ENCODE results near the gene FANCI. TPM values are rescaled to one million over a fixed set of nuclear protein-coding genes. Genes with fewer than 3 reads are reported as not detected.

Gene FANCI
- total RNA-seq, 2 donors from 2014 or later = 1.0 to 7.3 TPM

DNA sequence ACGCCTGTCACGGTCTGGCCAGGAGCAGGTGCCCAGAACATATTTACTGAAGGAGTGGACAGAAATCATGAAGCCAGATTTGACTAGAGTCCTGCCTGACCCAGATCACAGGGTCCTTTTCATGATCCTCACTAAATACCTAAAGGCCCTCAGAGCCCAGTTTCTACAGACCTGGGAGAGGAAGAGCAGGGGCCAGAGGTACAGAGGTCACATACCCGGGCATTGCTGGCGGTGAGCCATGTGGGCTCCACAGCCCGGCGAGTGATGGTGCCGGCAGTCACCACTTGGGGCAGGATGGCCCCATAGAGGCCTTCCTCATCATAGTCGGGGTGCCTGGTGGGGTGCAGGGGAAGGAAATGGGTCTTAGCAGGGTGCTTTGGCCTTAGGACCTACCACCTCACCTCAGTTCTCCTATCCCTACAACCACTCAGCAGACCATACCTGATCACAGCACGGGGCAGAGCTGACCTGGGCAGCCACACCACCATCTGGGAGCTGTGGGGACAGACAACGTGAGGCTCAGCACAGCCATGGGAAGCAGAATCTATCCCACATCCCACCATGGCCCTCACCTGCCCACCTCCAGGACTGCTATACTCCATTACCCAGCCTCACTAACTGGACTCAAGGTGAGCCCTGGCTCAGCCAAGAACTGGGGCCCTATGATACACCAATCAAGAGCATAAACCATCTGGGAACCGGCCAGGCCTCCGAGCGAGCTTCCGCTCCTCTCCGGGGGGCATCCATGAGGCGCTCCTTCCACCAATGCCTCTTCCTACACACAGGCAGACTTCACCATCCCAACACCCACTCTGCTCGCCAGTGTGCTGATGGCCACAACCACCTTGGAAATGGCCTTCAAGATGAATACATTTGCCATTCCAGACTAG lies 78.0 kb downstream of the FANCI start:
- intact Hi-C loops (cut with DNase I) = no loop called here
- Histone ChIP-seq H3K27ac (no peak overlapping the region), H3K4me3 (no peak overlapping the region), H3K9me3 (no peaks in the 10 kb centered on the region), H3K27me3 (no peaks in the 10 kb centered on the region), H3K36me3 (replicated peaks in 1 of 2; ENCODE audit: insufficient read depth in 1 of 2, low read depth in 2 of 2) (peaks cover 32 to 72% of the 10 kb centered on the region in 2 donors), H3K4me1 (no peaks in the 10 kb centered on the region)
- 71 to 73% methylated on average over 15 to 17 of the region's 17 CpGs for WGBS, 2 donors
- TF ChIP-seq POLR2A (IDR thresholded peaks at IDR 0.05) = no peak
- TF ChIP-seq CTCF (IDR thresholded peaks at IDR 0.05) = peak in 1 of 7 experiments; percentile 9
- DNase-seq (peak in 1 of 4 donors; percentile 34), ATAC-seq (no peak)

DNA sequence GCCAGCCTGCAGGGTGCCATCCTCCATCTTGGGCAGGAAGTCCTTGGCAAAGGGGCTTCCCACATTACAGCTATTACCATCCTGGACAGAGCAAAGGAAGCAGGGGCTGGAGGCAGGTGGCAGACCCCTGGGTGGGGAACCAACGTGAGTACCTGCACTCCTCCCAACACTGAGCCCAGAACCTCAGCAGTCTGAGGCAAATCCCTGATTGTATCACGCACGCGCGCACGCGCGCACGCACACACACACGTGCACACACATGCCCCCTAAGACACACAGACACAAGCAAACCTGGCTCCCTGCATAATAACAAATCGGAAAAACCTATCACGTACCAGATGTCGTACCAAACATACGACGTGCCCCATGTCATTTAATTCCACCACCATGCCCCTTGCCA lies 79.0 kb downstream of the FANCI start:
- Histone ChIP-seq H3K27me3 (no peaks in the 10 kb centered on the region), H3K36me3 (replicated peaks in 1 of 2; ENCODE audit: insufficient read depth in 1 of 2, low read depth in 2 of 2) (peaks cover 34 to 70% of the 10 kb centered on the region in 2 donors), H3K9me3 (no peaks in the 10 kb centered on the region), H3K4me3 (no peak overlapping the region), H3K27ac (no peak overlapping the region), H3K4me1 (no peaks in the 10 kb centered on the region)
- DNase-seq = no peak
- WGBS, 2 donors = 90 to 93% methylated on average over 15 of the region's 15 CpGs
- TF ChIP-seq POLR2A (IDR thresholded peaks at IDR 0.05) = no peak
- TF ChIP-seq CTCF (IDR thresholded peaks at IDR 0.05) = no peak
- intact Hi-C loops (cut with DNase I) = no loop called here
- ATAC-seq = no peak

GRCh38 chr15:89323825-89324224 lies 80.0 kb downstream of the FANCI start:
- no peaks in the 10 kb centered on the region for H3K4me1 ChIP-seq
- H3K27ac ChIP-seq = no peak overlapping the region
- H3K9me3 ChIP-seq = no peaks in the 10 kb centered on the region
- intact Hi-C loops (cut with DNase I) = no loop called here
- DNase-seq = no peak
- H3K36me3 ChIP-seq (replicated peaks in 1 of 2; ENCODE audit: insufficient read depth in 1 of 2, low read depth in 2 of 2) = peaks cover 36 to 73% of the 10 kb centered on the region in 2 donors
- H3K4me3 ChIP-seq = no peak overlapping the region
- ATAC-seq = no peak
- no peak for TF ChIP-seq CTCF (IDR thresholded peaks at IDR 0.05)
- TF ChIP-seq POLR2A (IDR thresholded peaks at IDR 0.05) = no peak
- no peaks in the 10 kb centered on the region for H3K27me3 ChIP-seq
- 81 to 91% methylated on average over 5 to 6 of the region's 6 CpGs for WGBS, 2 donors

GRCh38 chr15:89325039-89325803 lies 81.4 kb downstream of the FANCI start:
- Histone ChIP-seq H3K4me1 (peaks cover 9% of the 10 kb centered on the region), H3K36me3 (replicated peaks in 1 of 2; ENCODE audit: insufficient read depth in 1 of 2, low read depth in 2 of 2) (peaks cover 39 to 68% of the 10 kb centered on the region in 2 donors), H3K4me3 (no peak overlapping the region), H3K27me3 (no peaks in the 10 kb centered on the region), H3K27ac (no peak overlapping the region), H3K9me3 (no peaks in the 10 kb centered on the region)
- intact Hi-C loops (cut with DNase I) = no loop called here
- ATAC-seq (no peak), DNase-seq (no peak)
- 92 to 96% methylated on average over 10 of the region's 11 CpGs for WGBS, 2 donors
- TF ChIP-seq POLR2A (IDR thresholded peaks at IDR 0.05) (no peak), CTCF (IDR thresholded peaks at IDR 0.05) (no peak)

All from body of pancreas (tissue), 4 donors.